ENCODE results near the gene ATP1A4. TPM values are rescaled to one million over a fixed set of nuclear protein-coding genes. Genes with fewer than 3 reads are reported as not detected.

The ATP1A4 gene
- total RNA-seq, 4 donors from 2014 or later = 0.47 TPM; not detected in 3

DNA sequence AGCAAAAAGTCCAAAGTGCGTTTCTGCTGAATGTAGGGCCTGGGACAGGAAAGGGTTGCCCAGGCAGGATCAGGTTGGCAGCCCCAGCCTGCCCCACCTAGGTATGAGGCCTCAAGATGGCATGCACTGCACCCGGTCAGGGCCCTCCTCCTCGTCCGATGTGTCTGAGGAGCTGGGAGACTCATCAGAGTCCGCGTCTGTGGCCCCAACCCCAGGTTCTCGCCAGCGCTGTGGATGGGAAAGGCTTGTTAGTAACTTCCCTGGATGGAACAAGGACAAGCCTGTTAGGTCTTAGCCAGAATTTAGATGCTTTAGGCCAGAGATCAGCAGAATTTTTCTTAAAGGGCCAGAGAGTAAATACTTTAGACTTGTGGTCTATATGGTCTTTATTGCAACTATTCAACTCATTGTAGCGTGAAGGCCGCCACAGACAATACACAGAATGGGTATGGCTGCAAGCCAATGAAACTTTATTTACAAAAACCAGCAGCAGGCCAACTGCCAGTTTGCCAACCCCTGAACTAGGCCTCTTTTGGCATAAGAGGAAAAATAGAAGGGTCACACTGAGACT is 66.2 kb downstream of the ATP1A4 start:
- Histone ChIP-seq H3K9me3 (no peaks in the 10 kb centered on the region), H3K27ac (peak overlapping the region; percentile 14 to 79 (median 75)), H3K27me3 (no peaks in the 10 kb centered on the region), H3K4me3 (no peak overlapping the region), H3K4me1 (peaks cover 6 to 44% (median 25%) of the 10 kb centered on the region in 3 donors), H3K36me3 (peaks cover 4 to 99% of the 10 kb centered on the region in 2 donors)
- TF ChIP-seq, protein P1, sequence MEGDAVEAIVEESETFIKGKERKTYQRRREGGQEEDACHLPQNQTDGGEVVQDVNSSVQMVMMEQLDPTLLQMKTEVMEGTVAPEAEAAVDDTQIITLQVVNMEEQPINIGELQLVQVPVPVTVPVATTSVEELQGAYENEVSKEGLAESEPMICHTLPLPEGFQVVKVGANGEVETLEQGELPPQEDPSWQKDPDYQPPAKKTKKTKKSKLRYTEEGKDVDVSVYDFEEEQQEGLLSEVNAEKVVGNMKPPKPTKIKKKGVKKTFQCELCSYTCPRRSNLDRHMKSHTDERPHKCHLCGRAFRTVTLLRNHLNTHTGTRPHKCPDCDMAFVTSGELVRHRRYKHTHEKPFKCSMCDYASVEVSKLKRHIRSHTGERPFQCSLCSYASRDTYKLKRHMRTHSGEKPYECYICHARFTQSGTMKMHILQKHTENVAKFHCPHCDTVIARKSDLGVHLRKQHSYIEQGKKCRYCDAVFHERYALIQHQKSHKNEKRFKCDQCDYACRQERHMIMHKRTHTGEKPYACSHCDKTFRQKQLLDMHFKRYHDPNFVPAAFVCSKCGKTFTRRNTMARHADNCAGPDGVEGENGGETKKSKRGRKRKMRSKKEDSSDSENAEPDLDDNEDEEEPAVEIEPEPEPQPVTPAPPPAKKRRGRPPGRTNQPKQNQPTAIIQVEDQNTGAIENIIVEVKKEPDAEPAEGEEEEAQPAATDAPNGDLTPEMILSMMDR (IDR thresholded peaks at IDR 0.05) = no peak
- WGBS, 2 donors (ENCODE audit: low coverage in 1 of 2) = 32 to 38% methylated on average over 3 to 6 of the region's 10 CpGs
- no peak for ATAC-seq

DNA sequence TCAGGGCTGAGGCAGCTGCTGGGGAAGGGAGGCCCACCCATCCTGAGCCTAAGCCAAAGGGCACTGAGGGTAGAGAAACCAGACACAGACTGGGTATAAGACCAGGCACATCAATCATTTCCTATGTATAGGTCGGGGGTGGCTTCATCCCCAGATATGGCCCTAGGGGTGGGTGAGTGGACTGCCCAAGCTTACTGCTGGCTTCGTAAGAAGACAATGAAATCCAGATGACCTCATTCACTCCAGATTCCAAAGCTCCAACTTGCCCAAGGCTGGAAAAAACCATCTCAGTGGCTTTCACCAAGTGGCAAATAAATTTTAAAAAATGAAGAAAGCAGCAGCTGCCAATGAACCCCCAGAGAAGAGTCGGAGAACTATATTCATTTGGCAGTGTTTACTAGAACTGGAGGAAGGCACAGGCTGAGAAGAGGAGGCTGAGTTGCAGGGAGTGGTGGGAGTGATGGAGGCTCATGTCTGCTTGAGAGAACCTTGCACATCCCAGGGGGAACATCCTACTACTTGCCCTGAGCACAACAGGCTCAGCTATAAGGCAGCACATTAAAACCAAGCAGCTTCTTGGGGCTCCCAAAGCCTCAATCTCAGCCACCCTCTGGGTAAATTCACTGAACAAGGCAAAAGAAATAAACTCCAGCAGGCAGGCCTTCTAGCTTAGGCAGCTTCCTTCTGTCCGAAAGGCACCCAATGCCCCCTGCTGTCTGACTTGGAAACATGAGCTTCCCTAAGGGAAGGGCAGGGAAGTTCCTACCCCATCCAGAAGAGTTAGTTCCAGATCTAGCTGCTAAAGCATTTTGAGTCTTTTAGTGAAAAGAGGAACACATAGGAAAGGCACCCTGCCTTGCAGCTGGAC is 67.9 kb downstream of the ATP1A4 start:
- peak; percentile 79 for ATAC-seq
- Histone ChIP-seq H3K36me3 (peaks cover 9 to 99% of the 10 kb centered on the region in 2 donors), H3K4me1 (peaks cover 6 to 44% (median 25%) of the 10 kb centered on the region in 3 donors), H3K9me3 (no peaks in the 10 kb centered on the region), H3K27me3 (no peaks in the 10 kb centered on the region), H3K27ac (peak overlapping the region; percentile 18 to 79 (median 75)), H3K4me3 (no peak overlapping the region)
- TF ChIP-seq, protein P1 (IDR thresholded peaks at IDR 0.05) = peak; percentile 58 to 82 (median 77)
- TF ChIP-seq POLR2A (IDR thresholded peaks at IDR 0.05) = no peak
- WGBS, 2 donors (ENCODE audit: low coverage in 1 of 2) = 45% methylated on average over 2 of the region's 4 CpGs; no CpG with 5 or more reads in 1 of the 2 donors

DNA sequence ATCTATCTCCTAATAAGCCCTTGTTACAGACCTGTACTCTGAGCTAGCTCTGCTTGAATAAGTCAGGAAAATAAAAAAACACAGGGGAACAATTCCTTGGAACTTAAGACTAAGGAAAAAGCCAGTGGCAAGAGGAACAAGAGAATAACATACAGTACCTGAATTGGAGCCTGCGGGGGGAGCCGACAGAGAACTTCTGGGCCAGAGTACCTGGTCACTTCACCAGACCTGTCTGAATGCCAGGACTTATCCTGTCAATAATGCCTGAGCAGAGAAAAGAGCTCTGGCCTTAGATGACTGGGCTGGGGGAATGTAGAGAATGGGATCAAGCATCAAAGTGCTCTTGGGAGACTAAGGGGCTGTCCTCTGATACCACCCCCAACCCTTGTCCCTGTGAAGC is 68.9 kb downstream of the ATP1A4 start:
- Histone ChIP-seq H3K9me3 (no peaks in the 10 kb centered on the region), H3K27me3 (no peaks in the 10 kb centered on the region), H3K27ac (peak overlapping the region in 3 of 4 donors; percentile 25 to 79 (median 71)), H3K4me3 (no peak overlapping the region), H3K4me1 (peaks cover 6 to 44% (median 25%) of the 10 kb centered on the region in 3 donors), H3K36me3 (peaks cover 9 to 99% of the 10 kb centered on the region in 2 donors)
- no peak for ATAC-seq
- 58% methylated on average over 2 of the region's 2 CpGs; no CpG with 5 or more reads in 1 of the 2 donors for WGBS, 2 donors (ENCODE audit: low coverage in 1 of 2)
- TF ChIP-seq, protein P1 (IDR thresholded peaks at IDR 0.05) = no peak
- no peak for TF ChIP-seq POLR2AphosphoS5 (IDR thresholded peaks at IDR 0.05)
- no peak for TF ChIP-seq EP300 (IDR thresholded peaks at IDR 0.05)
- TF ChIP-seq POLR2A (IDR thresholded peaks at IDR 0.05) = no peak

DNA sequence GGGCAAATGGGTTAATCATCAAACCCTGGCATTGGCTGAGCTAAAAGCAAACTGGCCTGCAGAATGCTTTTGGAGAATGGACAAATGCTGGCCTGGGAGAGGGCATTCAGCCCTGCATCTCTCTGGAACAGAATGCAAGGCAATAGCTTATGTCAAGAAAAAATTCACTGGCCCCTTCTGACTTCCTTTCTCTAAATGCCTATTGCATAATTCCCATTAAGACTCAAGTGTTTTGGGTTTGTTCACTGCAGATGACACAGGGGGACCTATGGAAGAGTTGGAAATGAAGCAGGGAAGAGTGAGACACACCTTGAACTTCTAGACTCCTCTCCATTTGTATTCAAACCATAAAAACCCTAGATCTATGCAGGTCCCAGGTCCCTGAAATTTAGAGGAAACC is 69.7 kb downstream of the ATP1A4 start:
- Histone ChIP-seq H3K27me3 (no peaks in the 10 kb centered on the region), H3K4me3 (no peak overlapping the region), H3K4me1 (peaks cover 6 to 44% (median 25%) of the 10 kb centered on the region in 3 donors), H3K36me3 (peaks cover 14 to 99% of the 10 kb centered on the region in 2 donors), H3K9me3 (no peaks in the 10 kb centered on the region), H3K27ac (peak overlapping the region in 2 of 4 donors; percentile 71 to 79)
- TF ChIP-seq POLR2A (IDR thresholded peaks at IDR 0.05) (no peak), EP300 (IDR thresholded peaks at IDR 0.05) (no peak), POLR2AphosphoS5 (IDR thresholded peaks at IDR 0.05) (no peak)
- TF ChIP-seq, protein P1 (IDR thresholded peaks at IDR 0.05) = no peak
- ATAC-seq = no peak

Data from gastroesophageal sphincter (tissue), 4 donors.